Liver (tissue), 9 donors: ENCODE results near the gene THAP8. TPM values are rescaled to one million over a fixed set of nuclear protein-coding genes. Genes with fewer than 3 reads are reported as not detected.

Experiments used
- DNase-seq: peaks from one replicate; pipeline ENCODE4 v3.0.0-alpha.2; 2017; ENCODE audit warnings: low spot score
- H3K27ac ChIP-seq, 2 donors: one replicate each; pipeline ENCODE4 v1.7.0; 2013; ENCODE audit warnings: inconsistent platforms in 2 of 2, low read length in 2 of 2, control low read depth in 1 of 2, low read depth in 1 of 2, mild to moderate bottlenecking in 1 of 2
- H3K27me3 ChIP-seq, 4 donors: one replicate each; pipeline versions ENCODE4 v1.6.1 to v1.7.0; 2013; ENCODE audit warnings: low read length in 3 of 4, inconsistent platforms in 1 of 4, mild to moderate bottlenecking in 1 of 4, moderate library complexity in 1 of 4; ENCODE audit not compliant: control insufficient read depth in 4 of 4, insufficient read depth in 4 of 4
- H3K36me3 ChIP-seq, 4 donors: one replicate each; pipeline versions ENCODE4 v1.6.1 to v1.7.0; 2013; ENCODE audit warnings: low read length in 3 of 4, mild to moderate bottlenecking in 3 of 4, low read depth in 1 of 4, moderate library complexity in 1 of 4; ENCODE audit not compliant: control insufficient read depth in 4 of 4, insufficient read depth in 3 of 4
- H3K4me1 ChIP-seq, 4 donors: one replicate each; pipeline versions ENCODE4 v1.6.1 to v1.7.0; 2013; ENCODE audit warnings: low read length in 3 of 4, mild to moderate bottlenecking in 3 of 4, moderate library complexity in 1 of 4; ENCODE audit not compliant: control insufficient read depth in 4 of 4, insufficient read depth in 4 of 4
- H3K4me3 ChIP-seq, 3 donors: one replicate each; pipeline versions ENCODE4 v1.6.1 to v1.7.0; 2013; ENCODE audit warnings: low read length in 3 of 3, control low read depth in 1 of 3, low read depth in 1 of 3, mild to moderate bottlenecking in 1 of 3
- H3K9ac ChIP-seq, 2 donors: one replicate each; pipeline ENCODE4 v1.7.0; 2013; ENCODE audit warnings: low read length in 2 of 2, mild to moderate bottlenecking in 2 of 2, moderate library complexity in 2 of 2, control low read depth in 1 of 2, low read depth in 1 of 2
- H3K9me3 ChIP-seq, 4 donors: one replicate each; pipeline versions ENCODE4 v1.6.1 to v1.7.0; 2013; ENCODE audit warnings: low read length in 3 of 4; ENCODE audit not compliant: control insufficient read depth in 4 of 4
- EGR1 ChIP-seq, 2 donors: IDR thresholded peaks; 2 replicates each; pipeline ENCODE4 v1.6.1; 2016 to 2018; ENCODE audit warnings: antibody characterized with exemption in 2 of 2, low read depth in 2 of 2
- FOXA1 ChIP-seq: IDR thresholded peaks from 2 replicates; pipeline ENCODE4 v1.6.1; 2016; ENCODE audit warnings: antibody characterized with exemption
- FOXA2 ChIP-seq: IDR thresholded peaks from 2 replicates; pipeline ENCODE4 v1.6.1; 2016; ENCODE audit warnings: antibody characterized with exemption
- GABPA ChIP-seq, 2 donors: IDR thresholded peaks in 1 of 2; conservative IDR thresholded peaks in 1 of 2; 2 replicates each; pipeline ENCODE4 v1.6.1; 2016; ENCODE audit warnings: antibody characterized with exemption in 2 of 2, mild to moderate bottlenecking in 1 of 2, moderate library complexity in 1 of 2
- HNF4A ChIP-seq, 2 donors: conservative IDR thresholded peaks; 2 replicates each; pipeline ENCODE4 v1.6.1; 2016; ENCODE audit warnings: antibody characterized with exemption in 2 of 2, mild to moderate bottlenecking in 2 of 2
- HNF4G ChIP-seq: IDR thresholded peaks from 2 replicates; pipeline ENCODE4 v1.6.1; 2016; ENCODE audit warnings: antibody characterized with exemption
- JUND ChIP-seq, 2 donors: IDR thresholded peaks; 2 replicates each; pipeline ENCODE4 v1.6.1; 2016; ENCODE audit warnings: antibody characterized with exemption in 2 of 2
- MAX ChIP-seq: IDR thresholded peaks from 2 replicates; pipeline ENCODE4 v1.6.1; 2016; ENCODE audit warnings: antibody characterized with exemption
- NR2F2 ChIP-seq: IDR thresholded peaks from 2 replicates; pipeline ENCODE4 v1.6.1; 2016; ENCODE audit warnings: antibody characterized with exemption
- RAD21 ChIP-seq, 2 donors: IDR thresholded peaks; 2 replicates each; pipeline ENCODE4 v1.6.1; 2016; ENCODE audit warnings: antibody characterized with exemption in 2 of 2, mild to moderate bottlenecking in 2 of 2
- REST ChIP-seq: IDR thresholded peaks from 2 replicates; pipeline ENCODE4 v1.6.1; 2016; ENCODE audit warnings: antibody characterized with exemption, mild to moderate bottlenecking
- RXRA ChIP-seq, 2 donors: IDR thresholded peaks; 2 replicates each; pipeline ENCODE4 v1.6.1; 2017 to 2018; ENCODE audit warnings: antibody characterized with exemption in 2 of 2, mild to moderate bottlenecking in 1 of 2
- SP1 ChIP-seq: IDR thresholded peaks from 2 replicates; pipeline ENCODE4 v1.6.1; 2018; ENCODE audit warnings: antibody characterized with exemption, mild to moderate bottlenecking
- TAF1 ChIP-seq: conservative IDR thresholded peaks from 2 replicates; pipeline ENCODE4 v1.6.1; 2016; ENCODE audit warnings: antibody characterized with exemption, mild to moderate bottlenecking
- YY1 ChIP-seq: IDR thresholded peaks from 2 replicates; pipeline ENCODE4 v1.6.1; 2016; ENCODE audit warnings: antibody characterized with exemption, mild to moderate bottlenecking
- ZBTB33 ChIP-seq: IDR thresholded peaks from 2 replicates; pipeline ENCODE4 v1.6.1; 2016; ENCODE audit warnings: antibody characterized with exemption
- WGBS: extraction: QIAGEN DNeasy Blood & Tissue Kit; methylation state at CpG from one replicate; pipeline ENCODE4 v1.1.7; 2013; 5-methylcytosine and 5-hydroxymethylcytosine counted together
- polyA plus RNA-seq, 2 donors: library from polyadenylated mRNA; stranded (reverse) in 1 of 2; unstranded in 1 of 2; fragments of 200-250 nt in 1 of 2; fragments of >200 nt in 1 of 2; fragmentation: Nextera tagmentation in 1 of 2; extraction: Ambion mirVana in 1 of 2; gene quantifications; one replicate each; pipeline versions ENCODE4 v1.2.1 to v1.2.3, GENCODE V29; 2013 to 2015
- total RNA-seq, 2 donors: library from RNA; depleted of rRNA; stranded (reverse); fragments of >200 nt; gene quantifications; one replicate each; pipeline ENCODE4 v1.2.3, GENCODE V29; 2014
- TF ChIP-seq, protein P1 (sequence below): IDR thresholded peaks from 2 replicates; pipeline ENCODE4 v1.6.1; 2016; ENCODE audit warnings: antibody characterized with exemption
- TF ChIP-seq, protein P2 (sequence below): fragments of 150-350 bp; IDR thresholded peaks from 2 replicates; pipeline ENCODE4 v1.5.1; 2017; ENCODE audit warnings: improper control_type of control experiment, low read depth, low read length; ENCODE audit not compliant: missing input control
- donor health status: healthy.
- donor health status: healthy.
- donor health status: healthy.
- donor health status: healthy.
- donor health status: healthy.

The THAP8 gene
- total and polyA plus RNA-seq, 4 donors: 1.8 to 4.4 (median 3.3) TPM

DNA sequence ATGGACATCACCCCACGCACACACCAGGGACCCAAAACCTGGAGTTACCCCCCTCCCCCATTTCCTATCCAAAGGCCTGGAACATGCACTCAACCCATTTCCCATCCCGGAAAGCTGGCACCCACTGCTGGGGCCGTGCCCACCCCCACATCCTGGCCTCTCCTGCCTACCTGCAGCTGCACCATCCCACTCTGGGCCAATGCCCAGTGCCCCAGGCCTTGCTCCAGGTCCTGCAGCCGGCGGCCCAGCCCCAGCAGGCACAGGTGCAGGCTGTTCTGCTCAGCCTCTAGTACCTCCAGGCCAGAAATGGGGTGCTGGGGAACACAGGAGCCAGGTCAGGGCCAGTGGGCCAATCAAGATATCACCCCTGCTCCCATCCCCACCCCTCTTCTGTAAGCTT lies 47.1 kb downstream of the THAP8 start:
- no peak for DNase-seq
- no peaks in the 10 kb centered on the region for H3K9me3 ChIP-seq
- H3K4me1 ChIP-seq: peaks cover 8 to 29% (median 19%) of the 10 kb centered on the region in 4 donors
- no peak overlapping the region for H3K4me3 ChIP-seq
- H3K36me3 ChIP-seq: peaks cover 0 to 6% (median 0%) of the 10 kb centered on the region in 4 donors
- no peak overlapping the region for H3K9ac ChIP-seq
- H3K27me3 ChIP-seq: no peaks in the 10 kb centered on the region
- 69% methylated on average over 5 of the region's 5 CpGs for WGBS
- TF ChIP-seq, protein P1, sequence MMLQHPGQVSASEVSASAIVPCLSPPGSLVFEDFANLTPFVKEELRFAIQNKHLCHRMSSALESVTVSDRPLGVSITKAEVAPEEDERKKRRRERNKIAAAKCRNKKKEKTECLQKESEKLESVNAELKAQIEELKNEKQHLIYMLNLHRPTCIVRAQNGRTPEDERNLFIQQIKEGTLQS: no peak
- TF ChIP-seq RAD21 (IDR thresholded peaks at IDR 0.05) (no peak), RXRA (IDR thresholded peaks at IDR 0.05) (no peak), TAF1 (no peak), EGR1 (IDR thresholded peaks at IDR 0.05; ENCODE audit: low read depth in 2 of 2) (no peak), FOXA2 (no peak), GABPA (IDR thresholded peaks at IDR 0.05 in 1 of 2, conservative IDR thresholded peaks at IDR 0.05 in 1 of 2) (no peak), NR2F2 (no peak), JUND (IDR thresholded peaks at IDR 0.05) (no peak), HNF4G (no peak), REST (no peak), SP1 (no peak), ZBTB33 (no peak), YY1 (no peak), MAX (no peak)
- TF ChIP-seq, protein P2, sequence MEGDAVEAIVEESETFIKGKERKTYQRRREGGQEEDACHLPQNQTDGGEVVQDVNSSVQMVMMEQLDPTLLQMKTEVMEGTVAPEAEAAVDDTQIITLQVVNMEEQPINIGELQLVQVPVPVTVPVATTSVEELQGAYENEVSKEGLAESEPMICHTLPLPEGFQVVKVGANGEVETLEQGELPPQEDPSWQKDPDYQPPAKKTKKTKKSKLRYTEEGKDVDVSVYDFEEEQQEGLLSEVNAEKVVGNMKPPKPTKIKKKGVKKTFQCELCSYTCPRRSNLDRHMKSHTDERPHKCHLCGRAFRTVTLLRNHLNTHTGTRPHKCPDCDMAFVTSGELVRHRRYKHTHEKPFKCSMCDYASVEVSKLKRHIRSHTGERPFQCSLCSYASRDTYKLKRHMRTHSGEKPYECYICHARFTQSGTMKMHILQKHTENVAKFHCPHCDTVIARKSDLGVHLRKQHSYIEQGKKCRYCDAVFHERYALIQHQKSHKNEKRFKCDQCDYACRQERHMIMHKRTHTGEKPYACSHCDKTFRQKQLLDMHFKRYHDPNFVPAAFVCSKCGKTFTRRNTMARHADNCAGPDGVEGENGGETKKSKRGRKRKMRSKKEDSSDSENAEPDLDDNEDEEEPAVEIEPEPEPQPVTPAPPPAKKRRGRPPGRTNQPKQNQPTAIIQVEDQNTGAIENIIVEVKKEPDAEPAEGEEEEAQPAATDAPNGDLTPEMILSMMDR: no peak
- peak overlapping the region in 1 of 2 donors; percentile 2 for H3K27ac ChIP-seq

GRCh38 chr19:36003284-36003683 lies 50.8 kb downstream of the THAP8 start:
- H3K4me1 ChIP-seq: peaks cover 9 to 35% (median 17%) of the 10 kb centered on the region in 4 donors
- no peaks in the 10 kb centered on the region for H3K27me3 ChIP-seq
- WGBS: 96% methylated on average over 4 of the region's 4 CpGs
- DNase-seq: no peak
- H3K9me3 ChIP-seq: no peaks in the 10 kb centered on the region
- H3K9ac ChIP-seq: no peak overlapping the region
- H3K36me3 ChIP-seq: peaks cover 1 to 6% (median 3%) of the 10 kb centered on the region in 4 donors
- no peak overlapping the region for H3K4me3 ChIP-seq
- TF ChIP-seq FOXA2 (no peak), MAX (no peak), HNF4G (no peak), FOXA1 (no peak), ZBTB33 (no peak), GABPA (IDR thresholded peaks at IDR 0.05 in 1 of 2, conservative IDR thresholded peaks at IDR 0.05 in 1 of 2) (no peak), JUND (IDR thresholded peaks at IDR 0.05) (no peak), EGR1 (IDR thresholded peaks at IDR 0.05; ENCODE audit: low read depth in 2 of 2) (no peak), RXRA (IDR thresholded peaks at IDR 0.05) (no peak), TAF1 (no peak), HNF4A (conservative IDR thresholded peaks at IDR 0.05) (no peak), RAD21 (IDR thresholded peaks at IDR 0.05) (no peak)
- TF ChIP-seq, protein P1: no peak
- no peak overlapping the region for H3K27ac ChIP-seq
